Cardiac muscle cell (in vitro differentiated cells and primary cell): ENCODE measurements around the gene EN2. TPM values are rescaled to one million over a fixed set of nuclear protein-coding genes. Genes with fewer than 3 reads are reported as not detected.

Experiments
- DNase-seq, 2 donors: peaks; one replicate each; pipeline versions ENCODE4 v3.0.0 to v3.0.0-alpha.2; 2010 to 2017; ENCODE audit warnings: low read depth in 1 of 2, low spot score in 1 of 2
- H3K27ac ChIP-seq: fragments of 200-600 bp; sonication (generic); 2 replicates; pipeline ENCODE4 v1.5.1; 2016
- H3K27me3 ChIP-seq: fragments of 200-600 bp; sonication (generic); 2 replicates; pipeline ENCODE4 v1.6.0; 2016; ENCODE audit warnings: control low read depth
- H3K36me3 ChIP-seq: fragments of 200-600 bp; sonication (generic); 2 replicates; pipeline ENCODE4 v1.5.1; 2016; ENCODE audit warnings: control low read depth
- H3K4me1 ChIP-seq: fragments of 200-600 bp; sonication (generic); 2 replicates; pipeline ENCODE4 v1.8.1; 2017; ENCODE audit warnings: low read depth, mild to moderate bottlenecking, mixed run types
- H3K4me3 ChIP-seq: fragments of 200-600 bp; sonication (generic); 2 replicates; pipeline ENCODE4 v1.5.1; 2016; ENCODE audit warnings: mild to moderate bottlenecking
- H3K9me3 ChIP-seq: fragments of 200-600 bp; sonication (generic); 2 replicates; pipeline ENCODE4 v1.5.1; 2017; ENCODE audit warnings: low read depth, mild to moderate bottlenecking, control low read depth
- polyA plus RNA-seq: library from polyadenylated mRNA; unstranded; fragments of >200 nt; fragmentation: Nextera tagmentation; extraction: Ambion mirVana; gene quantifications from 2 replicates; pipeline ENCODE4 v1.2.1, GENCODE V29; 2016
- total RNA-seq: library from RNA; depleted of rRNA; stranded (reverse); fragments of >200 nt; gene quantifications from 2 replicates; pipeline ENCODE4 v1.2.3, GENCODE V29; 2016
- TF ChIP-seq, protein P1 (sequence below): IDR thresholded peaks from 2 replicates; pipeline ENCODE4 v1.5.1; 2012; ENCODE audit warnings: low read depth, mild to moderate bottlenecking, low read length

The EN2 gene
- total RNA-seq, result not detected in 2 replicates
- not detected in 2 replicates for polyA plus RNA-seq

DNA sequence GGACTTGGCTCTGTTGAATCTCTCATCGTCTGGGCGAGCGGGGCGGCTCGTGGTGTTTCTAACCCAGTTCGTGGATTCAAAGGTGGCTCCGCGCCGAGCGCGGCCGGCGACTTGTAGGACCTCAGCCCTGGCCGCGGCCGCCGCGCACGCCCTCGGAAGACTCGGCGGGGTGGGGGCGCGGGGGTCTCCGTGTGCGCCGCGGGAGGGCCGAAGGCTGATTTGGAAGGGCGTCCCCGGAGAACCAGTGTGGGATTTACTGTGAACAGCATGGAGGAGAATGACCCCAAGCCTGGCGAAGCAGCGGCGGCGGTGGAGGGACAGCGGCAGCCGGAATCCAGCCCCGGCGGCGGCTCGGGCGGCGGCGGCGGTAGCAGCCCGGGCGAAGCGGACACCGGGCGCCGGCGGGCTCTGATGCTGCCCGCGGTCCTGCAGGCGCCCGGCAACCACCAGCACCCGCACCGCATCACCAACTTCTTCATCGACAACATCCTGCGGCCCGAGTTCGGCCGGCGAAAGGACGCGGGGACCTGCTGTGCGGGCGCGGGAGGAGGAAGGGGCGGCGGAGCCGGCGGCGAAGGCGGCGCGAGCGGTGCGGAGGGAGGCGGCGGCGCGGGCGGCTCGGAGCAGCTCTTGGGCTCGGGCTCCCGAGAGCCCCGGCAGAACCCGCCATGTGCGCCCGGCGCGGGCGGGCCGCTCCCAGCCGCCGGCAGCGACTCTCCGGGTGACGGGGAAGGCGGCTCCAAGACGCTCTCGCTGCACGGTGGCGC, at the start of gene EN2:
TSS of gene EN2 (plus strand) at position 19 of the 767 bp plus-strand sequence. CDS start at position 268, 249 bp downstream.
- H3K4me1 ChIP-seq, result no peaks in the 10 kb centered on the region

DNA sequence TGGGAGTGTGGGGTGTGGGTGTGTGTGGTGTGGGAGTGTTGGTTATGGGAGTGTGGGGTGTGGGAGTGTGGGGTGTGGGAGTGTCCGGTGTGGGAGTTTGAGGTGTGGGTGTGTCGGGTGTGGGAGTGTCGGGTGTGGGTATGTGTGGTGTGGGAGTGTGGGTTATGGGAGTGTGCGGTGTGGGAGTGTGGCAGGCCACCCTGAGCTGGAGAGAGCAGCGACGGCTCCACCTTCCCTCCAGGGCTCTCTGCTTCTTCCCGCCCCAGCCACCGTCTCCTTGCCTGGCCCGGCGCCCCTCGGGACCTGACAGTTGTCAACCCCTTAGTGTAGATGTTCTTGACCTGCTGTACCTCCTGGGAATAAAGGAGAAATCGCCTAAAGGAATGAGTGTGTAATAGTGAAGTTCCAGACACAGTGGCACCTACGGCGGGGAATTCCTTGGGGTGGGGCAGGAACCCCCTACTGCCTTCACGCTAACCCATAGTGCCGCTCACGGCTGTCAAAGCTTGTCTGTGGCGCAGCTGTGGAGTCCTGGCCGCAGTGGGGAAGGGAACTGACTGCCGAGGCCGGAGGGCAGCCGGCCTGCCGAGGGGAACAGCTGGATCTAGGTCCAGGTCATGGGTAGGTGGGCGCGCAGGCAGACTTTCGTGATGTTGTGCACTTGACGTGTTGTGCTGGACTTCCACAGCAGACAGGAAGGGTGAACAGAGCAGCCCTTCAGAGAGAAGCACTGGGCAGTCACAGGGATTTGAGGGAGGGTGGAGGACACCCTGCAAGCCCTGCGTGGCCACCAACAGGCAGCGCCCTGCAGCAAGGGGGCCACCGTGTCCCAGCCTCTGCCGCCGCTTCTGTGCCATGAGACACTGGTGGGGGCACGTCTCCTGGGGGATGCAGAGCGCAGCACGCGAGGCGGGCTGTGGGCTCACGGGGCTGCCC, 49.0 kb upstream of the EN2 start:
- DNase-seq, result peak in 1 of 2 donors; percentile 55
- TF ChIP-seq, protein P1, sequence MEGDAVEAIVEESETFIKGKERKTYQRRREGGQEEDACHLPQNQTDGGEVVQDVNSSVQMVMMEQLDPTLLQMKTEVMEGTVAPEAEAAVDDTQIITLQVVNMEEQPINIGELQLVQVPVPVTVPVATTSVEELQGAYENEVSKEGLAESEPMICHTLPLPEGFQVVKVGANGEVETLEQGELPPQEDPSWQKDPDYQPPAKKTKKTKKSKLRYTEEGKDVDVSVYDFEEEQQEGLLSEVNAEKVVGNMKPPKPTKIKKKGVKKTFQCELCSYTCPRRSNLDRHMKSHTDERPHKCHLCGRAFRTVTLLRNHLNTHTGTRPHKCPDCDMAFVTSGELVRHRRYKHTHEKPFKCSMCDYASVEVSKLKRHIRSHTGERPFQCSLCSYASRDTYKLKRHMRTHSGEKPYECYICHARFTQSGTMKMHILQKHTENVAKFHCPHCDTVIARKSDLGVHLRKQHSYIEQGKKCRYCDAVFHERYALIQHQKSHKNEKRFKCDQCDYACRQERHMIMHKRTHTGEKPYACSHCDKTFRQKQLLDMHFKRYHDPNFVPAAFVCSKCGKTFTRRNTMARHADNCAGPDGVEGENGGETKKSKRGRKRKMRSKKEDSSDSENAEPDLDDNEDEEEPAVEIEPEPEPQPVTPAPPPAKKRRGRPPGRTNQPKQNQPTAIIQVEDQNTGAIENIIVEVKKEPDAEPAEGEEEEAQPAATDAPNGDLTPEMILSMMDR, result no peak

More for the DNA sequence above, at the start of gene EN2:
- TF ChIP-seq, protein P1, result no peak
- Histone ChIP-seq H3K27me3 (peaks cover 97% of the 10 kb centered on the region), H3K27ac (no peak within 1 kb of the TSS), H3K9me3 (no peaks in the 10 kb centered on the region), H3K4me3 (peak within 1 kb of the TSS; percentile 50), H3K36me3 (no peaks in the 10 kb centered on the region)
- peak in 1 of 2 donors; percentile 30 for DNase-seq

DNA sequence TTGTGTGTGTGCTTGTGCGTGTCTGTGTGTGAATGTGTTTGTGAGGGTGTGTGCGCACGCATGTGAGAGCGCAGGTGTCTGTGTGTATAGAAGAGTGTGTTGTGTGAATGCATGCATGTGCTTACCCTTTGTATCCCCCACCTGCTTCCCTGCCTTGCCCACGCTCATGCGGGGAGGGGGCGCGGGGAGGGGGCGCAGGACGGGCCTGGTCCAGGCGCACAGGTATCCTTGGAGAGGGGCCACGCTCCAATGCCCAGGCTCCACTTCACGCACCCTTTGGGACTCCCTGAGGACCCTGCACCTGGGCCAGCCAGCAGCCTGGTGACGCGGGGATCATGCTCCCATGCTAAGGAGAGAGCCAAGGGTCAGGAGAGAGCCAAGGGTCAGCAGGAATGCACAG, 47.9 kb upstream of the EN2 start:
- no peak overlapping the region for H3K27ac ChIP-seq
- peaks cover 54% of the 10 kb centered on the region for H3K27me3 ChIP-seq
- no peak for DNase-seq
- H3K4me1 ChIP-seq, result no peaks in the 10 kb centered on the region
- no peaks in the 10 kb centered on the region for H3K36me3 ChIP-seq
- TF ChIP-seq, protein P1, result no peak
- H3K9me3 ChIP-seq, result no peaks in the 10 kb centered on the region
- H3K4me3 ChIP-seq, result no peak overlapping the region

More for the DNA sequence above, 49.0 kb upstream of the EN2 start:
- H3K4me3 ChIP-seq, result no peak overlapping the region
- no peak overlapping the region for H3K27ac ChIP-seq
- H3K9me3 ChIP-seq, result no peaks in the 10 kb centered on the region
- peaks cover 61% of the 10 kb centered on the region for H3K27me3 ChIP-seq
- H3K4me1 ChIP-seq, result no peaks in the 10 kb centered on the region
- H3K36me3 ChIP-seq, result no peaks in the 10 kb centered on the region

DNA sequence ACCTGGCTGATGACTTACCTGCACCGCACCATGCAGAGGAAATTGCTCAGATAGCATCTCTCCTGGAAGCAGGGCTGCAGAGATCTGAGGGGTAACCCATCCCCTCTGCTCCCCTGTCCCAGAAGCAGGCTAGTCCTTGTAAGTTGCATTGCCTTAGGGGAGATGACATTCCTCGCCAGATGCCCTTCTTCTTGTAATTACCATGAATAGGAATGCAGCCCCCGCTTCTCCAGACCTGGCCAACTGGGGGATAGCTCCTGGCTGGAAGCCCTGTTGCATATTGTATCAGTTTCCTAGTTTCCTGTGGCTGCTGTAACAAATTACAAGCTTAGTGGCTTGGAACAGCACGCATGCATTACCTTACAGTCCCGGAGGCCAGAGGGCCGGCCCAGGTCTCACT, 47.5 kb upstream of the EN2 start:
- no peak overlapping the region for H3K27ac ChIP-seq
- no peaks in the 10 kb centered on the region for H3K36me3 ChIP-seq
- peaks cover 51% of the 10 kb centered on the region for H3K27me3 ChIP-seq
- TF ChIP-seq, protein P1, result no peak
- H3K4me1 ChIP-seq, result no peaks in the 10 kb centered on the region
- no peak for DNase-seq
- H3K9me3 ChIP-seq, result no peaks in the 10 kb centered on the region
- H3K4me3 ChIP-seq, result no peak overlapping the region

DNA sequence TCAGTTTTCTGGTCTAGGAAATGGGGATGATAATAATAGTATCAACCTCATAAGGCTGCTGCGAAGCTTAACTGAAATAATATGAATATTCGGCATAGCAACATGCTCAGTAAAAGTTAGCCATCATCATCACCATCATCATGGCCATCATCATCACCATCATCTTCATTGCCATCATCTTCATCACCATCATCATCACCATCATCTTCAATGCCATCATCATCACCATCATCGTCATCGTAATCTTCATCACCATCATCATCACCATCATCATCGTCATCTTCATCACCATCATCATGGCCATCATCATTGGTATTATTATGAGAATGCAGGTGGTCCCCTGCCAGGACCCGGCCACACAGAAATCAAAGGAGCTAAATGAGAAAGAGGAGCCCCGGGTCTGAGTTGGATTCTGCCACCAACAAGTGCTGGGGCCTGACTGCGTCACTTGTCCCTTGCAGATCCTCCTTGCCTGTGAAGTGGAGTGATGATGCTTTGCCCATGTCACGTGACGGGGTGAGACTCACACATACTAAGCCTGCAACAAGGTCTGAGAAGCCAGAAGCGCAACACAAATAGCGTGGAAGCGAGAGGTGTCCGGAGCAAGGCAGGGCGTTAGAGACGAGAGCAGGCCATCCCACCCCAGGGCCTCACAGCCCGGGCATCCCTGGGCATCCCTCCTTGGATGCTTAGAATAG, 46.1 kb upstream of the EN2 start:
- H3K4me3 ChIP-seq, result no peak overlapping the region
- TF ChIP-seq, protein P1, result no peak
- no peaks in the 10 kb centered on the region for H3K4me1 ChIP-seq
- H3K27ac ChIP-seq, result no peak overlapping the region
- no peak for DNase-seq
- no peaks in the 10 kb centered on the region for H3K36me3 ChIP-seq
- H3K27me3 ChIP-seq, result peaks cover 47% of the 10 kb centered on the region
- no peaks in the 10 kb centered on the region for H3K9me3 ChIP-seq
